ENCODE measurements around the gene TMIE. TPM values are rescaled to one million over a fixed set of nuclear protein-coding genes. Genes with fewer than 3 reads are reported as not detected.

Gene TMIE
- polyA plus RNA-seq, 3 donors = not detected

DNA sequence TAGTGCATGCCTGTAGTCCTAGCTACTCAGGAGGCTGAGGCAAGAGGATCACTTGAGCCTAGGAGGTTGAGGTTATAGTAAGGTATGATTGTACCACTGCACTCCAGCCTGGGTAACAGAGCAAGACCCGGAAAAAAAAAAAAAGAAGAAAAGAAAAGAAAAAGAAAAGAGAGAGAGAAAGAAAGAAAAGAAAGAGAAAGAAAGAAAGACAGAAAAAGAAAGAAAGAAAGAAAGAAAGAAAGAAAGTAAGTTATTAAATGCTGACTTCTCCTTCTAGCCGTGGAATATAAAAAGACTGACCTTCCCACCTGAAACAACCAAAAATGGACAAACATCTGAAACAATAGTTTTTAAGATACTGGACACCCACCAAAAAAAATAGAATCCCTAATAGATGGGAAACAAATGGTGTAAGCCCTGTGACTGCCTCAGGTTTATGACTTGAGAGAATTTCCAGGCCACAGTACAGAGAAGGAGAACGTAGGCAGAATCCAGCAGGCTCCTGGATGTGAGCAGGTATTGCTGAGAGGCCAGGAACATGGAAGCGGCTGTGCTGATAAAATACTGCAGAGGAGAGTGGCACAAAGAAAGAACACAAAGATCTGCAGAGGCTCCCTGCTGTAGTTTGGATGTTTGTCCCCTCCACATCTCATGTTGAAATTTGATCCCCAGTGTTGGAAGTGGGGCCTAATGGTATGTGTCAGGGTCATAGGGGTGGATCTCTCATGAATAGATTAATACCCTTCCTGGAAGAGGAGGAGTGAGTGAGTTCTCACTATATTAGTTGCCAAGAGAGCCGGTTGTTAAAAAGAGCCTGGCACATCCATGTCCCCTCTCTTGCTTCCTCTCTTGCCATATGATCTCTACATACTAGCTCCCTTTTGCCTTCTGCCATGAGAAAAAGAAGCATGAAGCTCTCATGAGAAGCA lies 58.3 kb downstream of the TMIE start:
- Histone ChIP-seq H3K27ac (ENCODE audit: low read depth in 1 of 2, low read length in 2 of 2) (no peak overlapping the region), H4K20me1 (ENCODE audit: insufficient read depth, low read length) (no peaks in the 10 kb centered on the region), H3K4me1 (ENCODE audit: control insufficient read depth in 1 of 2, insufficient read depth in 2 of 2, low read length in 2 of 2) (no peaks in the 10 kb centered on the region), H3K36me3 (replicated peaks in 1 of 2; ENCODE audit: control insufficient read depth in 1 of 2, insufficient read depth in 2 of 2, low read length in 2 of 2) (no peaks in the 10 kb centered on the region), H2AFZ (ENCODE audit: insufficient read depth, low read depth, low read length, poor library complexity, severe bottlenecking) (no peak overlapping the region), H3K4me3 (replicated peaks in 1 of 3; ENCODE audit: low read depth in 2 of 3, low read length in 3 of 3) (no peak overlapping the region), H3K9ac (ENCODE audit: insufficient read depth, low read length, poor library complexity, severe bottlenecking) (no peak overlapping the region), H3K4me2 (replicated peaks; ENCODE audit: extremely low read depth, low read length, poor library complexity, severe bottlenecking) (no peak overlapping the region), H3K9me3 (replicated peaks in 1 of 2; ENCODE audit: control insufficient read depth in 1 of 2, insufficient read depth in 1 of 2, low read length in 2 of 2) (peaks cover under 1 to 6% of the 10 kb centered on the region in 2 donors), H3K27me3 (ENCODE audit: control insufficient read depth in 2 of 2, insufficient read depth in 2 of 2, low read length in 2 of 2) (no peaks in the 10 kb centered on the region), H3K79me2 (ENCODE audit: insufficient read depth, low read length) (no peaks in the 10 kb centered on the region)
- Mint-ChIP-seq H3K27me3 (ENCODE audit: low read depth in 3 of 3) (peaks cover 2 to 13% (median 9%) of the 10 kb centered on the region in 3 donors), H3K36me3 (no peaks in the 10 kb centered on the region), H3K4me1 (no peaks in the 10 kb centered on the region), H3K27ac (no peak overlapping the region), H3K4me3 (no peak overlapping the region), H3K9me3 (peaks cover 2 to 20% (median 14%) of the 10 kb centered on the region in 7 donors)
- TF ChIP-seq, protein P1, sequence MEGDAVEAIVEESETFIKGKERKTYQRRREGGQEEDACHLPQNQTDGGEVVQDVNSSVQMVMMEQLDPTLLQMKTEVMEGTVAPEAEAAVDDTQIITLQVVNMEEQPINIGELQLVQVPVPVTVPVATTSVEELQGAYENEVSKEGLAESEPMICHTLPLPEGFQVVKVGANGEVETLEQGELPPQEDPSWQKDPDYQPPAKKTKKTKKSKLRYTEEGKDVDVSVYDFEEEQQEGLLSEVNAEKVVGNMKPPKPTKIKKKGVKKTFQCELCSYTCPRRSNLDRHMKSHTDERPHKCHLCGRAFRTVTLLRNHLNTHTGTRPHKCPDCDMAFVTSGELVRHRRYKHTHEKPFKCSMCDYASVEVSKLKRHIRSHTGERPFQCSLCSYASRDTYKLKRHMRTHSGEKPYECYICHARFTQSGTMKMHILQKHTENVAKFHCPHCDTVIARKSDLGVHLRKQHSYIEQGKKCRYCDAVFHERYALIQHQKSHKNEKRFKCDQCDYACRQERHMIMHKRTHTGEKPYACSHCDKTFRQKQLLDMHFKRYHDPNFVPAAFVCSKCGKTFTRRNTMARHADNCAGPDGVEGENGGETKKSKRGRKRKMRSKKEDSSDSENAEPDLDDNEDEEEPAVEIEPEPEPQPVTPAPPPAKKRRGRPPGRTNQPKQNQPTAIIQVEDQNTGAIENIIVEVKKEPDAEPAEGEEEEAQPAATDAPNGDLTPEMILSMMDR (IDR thresholded peaks at IDR 0.05) = no peak
- WGBS (ENCODE audit: insufficient coverage) = 100% methylated on average over 3 of the region's 5 CpGs
- DNase-seq = no peak
- intact Hi-C loops (cut with micrococcal nuclease) = no loop called here

Small RNA genes lying within 50 kb of the gene (small RNA-seq; reads per million reads assigned to genes)
- gene PRSS45 (ENCODE audit: insufficient read length, low read depth) = not detected

Other genes starting within 250 kb of the TMIE start
- gene LTF, start 236.5 kb upstream of the TMIE start, polyA plus RNA-seq = not detected
- not detected for gene RTP3, start 203.4 kb upstream of the TMIE start, polyA plus RNA-seq
- gene LRRC2, start 135.1 kb upstream of the TMIE start, polyA plus RNA-seq = not detected
- gene FAM240A, start 88.9 kb upstream of the TMIE start, polyA plus RNA-seq = not detected
- 1 to 10 TPM in 1 of 3 donors, under 1 TPM in 2; 0.38 to 5.7 (median 0.55) TPM for gene ALS2CL, start 7.7 kb upstream of the TMIE start, polyA plus RNA-seq
- not detected for gene PRSS50, start 16.5 kb downstream of the TMIE start, polyA plus RNA-seq
- not detected for gene MYL3, start 162.1 kb downstream of the TMIE start, polyA plus RNA-seq
- not detected for gene PTH1R, start 176.3 kb downstream of the TMIE start, polyA plus RNA-seq